ENCODE data around the gene MAGED1.

DNA sequence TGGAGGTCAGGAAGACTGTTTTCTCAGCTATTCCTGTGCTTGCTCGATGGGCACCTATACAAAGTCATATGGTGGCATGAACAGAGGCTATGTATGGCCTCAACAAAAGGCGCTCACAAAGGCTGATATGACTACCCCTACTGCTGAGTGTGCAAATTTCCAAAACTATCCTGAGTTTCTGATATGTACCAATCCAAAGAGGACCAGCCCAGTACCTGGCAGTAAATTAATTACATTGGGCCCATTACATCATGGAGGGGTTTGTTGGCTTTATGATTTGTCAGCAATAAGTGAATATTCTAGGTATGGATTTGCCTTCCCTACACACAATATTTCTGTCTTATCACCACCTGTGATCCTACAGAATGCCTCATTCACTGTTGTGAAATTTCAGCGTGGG, 12.3 kb downstream of the MAGED1 start:
- TF ChIP-seq CTCF (IDR thresholded peaks at IDR 0.05), result no peak
- no peak for TF ChIP-seq POLR2A (IDR thresholded peaks at IDR 0.05)
